Frontal cortex (tissue), 4 donors: ENCODE data around the gene CD8B. TPM values are rescaled to one million over a fixed set of nuclear protein-coding genes. Genes with fewer than 3 reads are reported as not detected.
"Not testable (repeated sequence)": the region's sequence is repeated elsewhere in the genome, so short reads cannot be mapped to it uniquely, and the experiment has no call there.

Experiments used
- DNase-seq, 2 donors: peaks; one replicate each; pipeline ENCODE4 v3.0.0; 2012; ENCODE audit warnings: low spot score in 2 of 2
- FAIRE-seq: peaks from 2 replicates; lab custom pipeline; 2012; peaks lifted over from hg19 to GRCh38; lab: Jason Lieb, UNC
- total RNA-seq: library from RNA; depleted of rRNA; stranded (reverse); fragments of >200 nt; gene quantifications from one replicate; pipeline ENCODE4 v1.2.3, GENCODE V29; 2014
- donor health status: control.
- donor health status: control.
- donor health status: control.

Gene CD8B
- total RNA-seq, 1 donor from 2014 or later, result not detected

DNA sequence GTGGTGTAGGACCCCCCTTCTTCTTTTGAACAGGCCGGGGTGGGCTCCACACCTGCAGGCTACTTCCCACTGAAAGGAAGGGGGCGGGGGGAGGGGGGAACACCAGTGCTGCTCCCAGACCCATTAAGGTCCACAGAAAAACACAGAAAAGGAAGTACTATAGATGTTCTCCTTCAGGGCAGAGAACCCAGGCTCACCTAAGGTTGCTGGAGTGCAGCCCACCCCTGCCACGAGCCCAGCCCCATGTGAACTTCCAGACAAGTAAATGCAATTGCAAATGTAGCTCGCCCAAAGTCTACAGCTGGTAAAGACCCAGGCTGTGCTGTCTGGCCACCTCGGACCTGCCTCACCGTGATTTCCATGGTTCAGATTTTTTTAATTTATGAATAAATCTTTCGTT is 24.0 kb downstream of the CD8B start:
- not testable (repeated sequence) for FAIRE-seq, DNase-seq

- not testable (repeated sequence) for FAIRE-seq
Observed at GRCh38 chr2:86836915-86837695, 24.6 kb downstream of the CD8B start.

GRCh38 chr2:86835548-86835889 is 26.2 kb downstream of the CD8B start:
- FAIRE-seq, DNase-seq: not testable (repeated sequence)

More at GRCh38 chr2:86836915-86837695, 24.6 kb downstream of the CD8B start:
- not testable (repeated sequence) for DNase-seq

- FAIRE-seq, result no peak
- DNase-seq, result no peak
Observed at GRCh38 chr2:86833315-86833714, 28.4 kb downstream of the CD8B start.

- DNase-seq, result no peak
- FAIRE-seq, result no peak
Observed at GRCh38 chr2:86832334-86833096, 29.2 kb downstream of the CD8B start.

DNA sequence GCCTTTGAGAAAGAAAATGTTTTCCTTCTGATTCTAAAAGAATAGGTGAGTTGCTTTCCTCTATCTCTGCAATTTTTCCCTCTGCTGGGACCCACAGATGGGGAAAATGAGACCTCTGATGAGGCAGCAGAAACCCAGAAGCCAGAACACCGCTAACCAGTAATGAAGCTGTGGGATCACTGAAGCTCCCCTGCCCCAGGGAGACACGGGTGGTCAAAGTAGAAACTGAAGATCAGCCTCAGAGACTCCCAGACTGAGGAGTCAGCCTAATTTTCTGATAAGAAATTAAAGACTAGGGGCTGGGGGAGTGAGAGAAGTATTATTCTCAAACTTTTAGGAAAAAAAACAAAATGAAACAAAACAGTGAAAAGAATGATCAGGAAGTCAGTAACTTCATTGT is 30.1 kb downstream of the CD8B start:
- no peak for FAIRE-seq
- no peak for DNase-seq

DNA sequence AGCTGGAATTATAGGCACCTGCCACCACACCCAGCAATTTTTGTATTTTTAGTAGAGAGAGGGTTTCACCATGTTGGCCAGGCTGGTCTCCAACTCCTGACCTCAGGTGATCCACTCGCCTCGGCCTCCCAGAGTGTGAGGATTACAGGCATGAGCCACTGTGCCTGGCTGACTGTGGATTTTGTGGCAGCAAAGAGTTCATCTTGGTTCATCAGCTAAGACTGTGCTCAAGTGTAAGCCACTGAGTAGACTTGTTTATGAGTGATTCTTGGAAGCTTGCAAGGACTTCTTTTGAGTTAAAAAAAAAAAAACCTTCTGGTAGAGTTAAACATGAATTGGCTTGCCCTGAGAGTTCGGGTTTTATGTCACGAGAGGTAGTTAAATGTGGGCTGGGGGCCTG is 34.7 kb downstream of the CD8B start:
- no peak for DNase-seq
- FAIRE-seq, result no peak

- FAIRE-seq (no peak), DNase-seq (no peak)
Observed at GRCh38 chr2:86825693-86826381, 35.8 kb downstream of the CD8B start.

DNA sequence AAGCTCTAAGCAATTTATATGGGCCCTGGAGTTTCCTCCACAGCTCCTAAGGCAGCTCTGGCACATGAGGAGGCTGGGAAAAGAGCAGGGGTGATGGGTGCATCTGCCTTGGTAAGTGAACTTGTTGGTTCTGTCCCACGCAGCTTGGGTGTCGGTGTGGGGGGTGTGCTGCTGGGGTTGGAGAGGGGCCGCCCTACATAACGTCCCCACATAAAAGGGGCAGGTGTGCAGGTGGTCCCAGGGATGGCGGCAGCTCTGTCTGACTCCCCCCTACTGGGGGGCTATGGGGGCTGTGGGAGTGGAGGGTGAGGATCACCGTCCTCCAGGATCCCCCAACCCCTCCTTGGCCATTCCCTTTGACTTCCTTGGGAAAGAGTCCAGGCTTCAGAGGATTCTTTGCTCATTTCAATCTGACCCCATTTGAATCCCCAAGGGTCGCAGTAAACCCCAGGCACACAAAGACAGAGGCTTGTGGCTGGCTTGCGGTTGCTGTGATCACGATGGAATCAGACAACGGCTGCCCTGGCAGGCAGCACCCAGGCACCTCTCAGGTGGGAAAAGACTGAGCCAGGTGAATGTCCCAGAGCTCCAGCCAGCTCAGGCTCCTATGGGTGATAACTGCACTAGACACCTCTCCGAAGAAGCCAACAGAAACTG is 36.5 kb downstream of the CD8B start:
- FAIRE-seq (no peak), DNase-seq (no peak)

GRCh38 chr2:86822668-86823345 is 38.9 kb downstream of the CD8B start:
- DNase-seq, result no peak
- no peak for FAIRE-seq

- FAIRE-seq (no peak), DNase-seq (no peak)
Observed at GRCh38 chr2:86821842-86822241, 39.8 kb downstream of the CD8B start.

- DNase-seq, result no peak
- no peak for FAIRE-seq
Observed at GRCh38 chr2:86821306-86821705, 40.4 kb downstream of the CD8B start.

- DNase-seq (no peak), FAIRE-seq (no peak)
Observed at GRCh38 chr2:86818957-86819356, 42.7 kb downstream of the CD8B start.

GRCh38 chr2:86818114-86818801 is 43.4 kb downstream of the CD8B start:
- DNase-seq (no peak), FAIRE-seq (no peak)

GRCh38 chr2:86815611-86816010 is 46.1 kb downstream of the CD8B start:
- DNase-seq, result no peak
- no peak for FAIRE-seq

GRCh38 chr2:86809481-86810121 is 52.1 kb downstream of the CD8B start:
- no peak for FAIRE-seq
- DNase-seq, result no peak

GRCh38 chr2:86808315-86809161 is 53.1 kb downstream of the CD8B start:
- FAIRE-seq (no peak), DNase-seq (peak; percentile 83 to 89)
